ENCODE data around the gene DOCK3. TPM values are rescaled to one million over a fixed set of nuclear protein-coding genes. Genes with fewer than 3 reads are reported as not detected.

The DOCK3 gene
- total RNA-seq, 2 experiments from 2014 or later, result 0.93 to 1.1 TPM

- no peak for ATAC-seq (ENCODE audit: poor library complexity)
- CTCF ChIA-PET, result no interaction called here
- no peaks in the 10 kb centered on the region for H3K27me3 Mint-ChIP-seq
Observed at GRCh38 chr3:50985893-50986292, 311.2 kb downstream of the DOCK3 start.

GRCh38 chr3:50986726-50987125 is 312.0 kb downstream of the DOCK3 start:
- Histone ChIP-seq H3K36me3 (ENCODE audit: insufficient read depth, low read length) (no peaks in the 10 kb centered on the region), H3K9me3 (ENCODE audit: control insufficient read depth in 1 of 2, insufficient read depth in 1 of 2, low read length in 2 of 2) (peaks cover 9 to 17% of the 10 kb centered on the region in 2 experiments), H3K4me1 (ENCODE audit: insufficient read depth, low read length) (no peaks in the 10 kb centered on the region), H3K4me3 (ENCODE audit: low read length) (no peak overlapping the region), H3K27me3 (ENCODE audit: control insufficient read depth in 1 of 2, insufficient read depth in 2 of 2, low read length in 2 of 2) (no peaks in the 10 kb centered on the region), H3K27ac (ENCODE audit: low read depth in 1 of 2, low read length in 2 of 2) (no peak overlapping the region)
- H3K36me3 Mint-ChIP-seq (ENCODE audit: low read depth), result no peaks in the 10 kb centered on the region
- intact Hi-C loops (cut with DNase I, micrococcal nuclease), result no loop called here
- ATAC-seq (ENCODE audit: poor library complexity) (no peak), DNase-seq (no peak)
- POLR2A ChIA-PET, result no interaction called here
- no peak overlapping the region for H3K4me3 Mint-ChIP-seq
- peaks cover 4% of the 10 kb centered on the region for H3K9me3 Mint-ChIP-seq
- CTCF ChIA-PET, result no interaction called here
- H3K27me3 Mint-ChIP-seq, result no peaks in the 10 kb centered on the region
- no peak overlapping the region for H3K27ac Mint-ChIP-seq
- TF ChIP-seq CTCF (IDR thresholded peaks at IDR 0.05), result no peak
- no peaks in the 10 kb centered on the region for H3K4me1 Mint-ChIP-seq (ENCODE audit: low read depth)

More at GRCh38 chr3:50985893-50986292, 311.2 kb downstream of the DOCK3 start:
- POLR2A ChIA-PET, result no interaction called here
- Mint-ChIP-seq H3K36me3 (ENCODE audit: low read depth) (no peaks in the 10 kb centered on the region), H3K27ac (no peak overlapping the region), H3K4me1 (ENCODE audit: low read depth) (no peaks in the 10 kb centered on the region), H3K4me3 (no peak overlapping the region), H3K9me3 (no peaks in the 10 kb centered on the region)
- DNase-seq, result no peak
- TF ChIP-seq CTCF (IDR thresholded peaks at IDR 0.05), result no peak
- H3K27me3 ChIP-seq (ENCODE audit: control insufficient read depth in 1 of 2, insufficient read depth in 2 of 2, low read length in 2 of 2), result no peaks in the 10 kb centered on the region
- no peak overlapping the region for H3K4me3 ChIP-seq (ENCODE audit: low read length)
- intact Hi-C loops (cut with DNase I, micrococcal nuclease), result no loop called here
- no peak overlapping the region for H3K27ac ChIP-seq (ENCODE audit: low read depth in 1 of 2, low read length in 2 of 2)
- no peaks in the 10 kb centered on the region for H3K4me1 ChIP-seq (ENCODE audit: insufficient read depth, low read length)
- H3K36me3 ChIP-seq (ENCODE audit: insufficient read depth, low read length), result no peaks in the 10 kb centered on the region
- peaks cover 1 to 17% of the 10 kb centered on the region in 2 experiments for H3K9me3 ChIP-seq (ENCODE audit: control insufficient read depth in 1 of 2, insufficient read depth in 1 of 2, low read length in 2 of 2)

GRCh38 chr3:50994537-50994936 is 319.8 kb downstream of the DOCK3 start:
- intact Hi-C loops (cut with DNase I, micrococcal nuclease), result no loop called here
- Histone ChIP-seq H3K27me3 (ENCODE audit: control insufficient read depth in 1 of 2, insufficient read depth in 2 of 2, low read length in 2 of 2) (no peaks in the 10 kb centered on the region), H3K9me3 (ENCODE audit: control insufficient read depth in 1 of 2, insufficient read depth in 1 of 2, low read length in 2 of 2) (peaks cover 3 to 14% of the 10 kb centered on the region in 2 experiments), H3K4me1 (ENCODE audit: insufficient read depth, low read length) (no peaks in the 10 kb centered on the region), H3K27ac (ENCODE audit: low read depth in 1 of 2, low read length in 2 of 2) (no peak overlapping the region), H3K4me3 (ENCODE audit: low read length) (no peak overlapping the region), H3K36me3 (ENCODE audit: insufficient read depth, low read length) (no peaks in the 10 kb centered on the region)
- no peak overlapping the region for H3K4me3 Mint-ChIP-seq
- ATAC-seq (ENCODE audit: poor library complexity) (no peak), DNase-seq (no peak)
- no peak overlapping the region for H3K27ac Mint-ChIP-seq
- no peak for TF ChIP-seq CTCF (IDR thresholded peaks at IDR 0.05)
- H3K9me3 Mint-ChIP-seq, result peaks cover 4% of the 10 kb centered on the region
- no peaks in the 10 kb centered on the region for H3K27me3 Mint-ChIP-seq
- POLR2A ChIA-PET, result no interaction called here
- H3K36me3 Mint-ChIP-seq (ENCODE audit: low read depth), result no peaks in the 10 kb centered on the region
- no peaks in the 10 kb centered on the region for H3K4me1 Mint-ChIP-seq (ENCODE audit: low read depth)
- CTCF ChIA-PET, result no interaction called here
